ENCODE data around the gene PTPRO.
"Not testable (repeated sequence)": the region's sequence is repeated elsewhere in the genome, so short reads cannot be mapped to it uniquely, and the experiment has no call there.

Gene PTPRO

DNA sequence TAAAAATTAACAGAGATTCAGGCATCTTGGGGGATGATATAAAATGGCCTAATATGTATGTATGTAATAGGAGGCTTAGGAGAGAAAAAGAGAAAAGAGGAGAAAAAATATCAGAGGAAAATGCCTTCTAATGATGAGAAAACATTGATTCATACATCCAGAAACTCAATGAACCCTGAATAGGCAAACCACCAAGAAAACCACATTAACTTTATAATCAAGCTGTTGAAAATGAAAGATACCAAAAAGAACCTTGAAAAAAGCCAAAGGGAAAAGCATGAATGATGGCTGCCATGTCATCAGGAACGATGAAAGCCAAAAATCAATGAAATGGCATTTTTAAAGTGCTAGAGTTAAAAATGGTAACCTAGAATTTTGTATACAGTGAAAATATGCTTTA, 286.6 kb downstream of the PTPRO start:
- DNase-seq = no peak

DNA sequence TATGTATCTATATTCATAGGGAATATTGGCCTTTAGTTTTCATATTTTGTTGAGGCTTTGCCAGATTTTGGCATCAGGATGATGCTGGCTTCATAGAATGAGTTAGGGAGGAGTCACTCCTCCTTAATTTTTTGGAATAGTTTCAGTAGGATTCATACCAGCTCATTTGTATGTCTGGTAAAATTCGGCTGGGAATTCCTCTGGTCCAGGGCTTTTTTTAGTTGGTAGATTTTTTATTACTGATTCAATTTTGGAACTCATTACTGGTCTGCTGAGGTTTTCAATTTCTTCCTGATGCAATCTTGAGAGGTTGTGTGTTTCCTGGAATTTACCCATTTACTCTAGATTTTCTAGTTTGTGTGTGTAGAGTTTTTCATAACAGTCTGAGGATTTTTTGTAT, 291.7 kb downstream of the PTPRO start:
- no peak for DNase-seq

DNA sequence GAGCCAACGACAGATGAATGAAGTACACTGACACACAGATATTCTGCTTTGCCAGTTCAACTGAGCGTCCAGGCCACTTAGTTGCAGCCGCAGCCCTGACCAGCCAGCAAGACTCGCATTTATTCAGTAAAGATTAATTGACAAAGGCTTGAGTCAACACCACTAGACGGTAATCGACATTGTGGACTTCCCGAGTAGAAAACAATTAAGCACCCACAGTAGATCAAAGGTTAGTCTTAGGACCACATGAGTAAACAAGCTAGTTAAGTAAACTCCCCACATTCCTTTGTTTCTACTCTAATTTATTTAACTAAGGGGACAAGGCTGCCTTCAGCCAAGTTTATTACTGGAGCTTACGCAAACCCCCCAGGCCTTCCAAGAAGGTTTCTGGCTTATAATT, 294.2 kb downstream of the PTPRO start:
- not testable (repeated sequence) for DNase-seq

DNA sequence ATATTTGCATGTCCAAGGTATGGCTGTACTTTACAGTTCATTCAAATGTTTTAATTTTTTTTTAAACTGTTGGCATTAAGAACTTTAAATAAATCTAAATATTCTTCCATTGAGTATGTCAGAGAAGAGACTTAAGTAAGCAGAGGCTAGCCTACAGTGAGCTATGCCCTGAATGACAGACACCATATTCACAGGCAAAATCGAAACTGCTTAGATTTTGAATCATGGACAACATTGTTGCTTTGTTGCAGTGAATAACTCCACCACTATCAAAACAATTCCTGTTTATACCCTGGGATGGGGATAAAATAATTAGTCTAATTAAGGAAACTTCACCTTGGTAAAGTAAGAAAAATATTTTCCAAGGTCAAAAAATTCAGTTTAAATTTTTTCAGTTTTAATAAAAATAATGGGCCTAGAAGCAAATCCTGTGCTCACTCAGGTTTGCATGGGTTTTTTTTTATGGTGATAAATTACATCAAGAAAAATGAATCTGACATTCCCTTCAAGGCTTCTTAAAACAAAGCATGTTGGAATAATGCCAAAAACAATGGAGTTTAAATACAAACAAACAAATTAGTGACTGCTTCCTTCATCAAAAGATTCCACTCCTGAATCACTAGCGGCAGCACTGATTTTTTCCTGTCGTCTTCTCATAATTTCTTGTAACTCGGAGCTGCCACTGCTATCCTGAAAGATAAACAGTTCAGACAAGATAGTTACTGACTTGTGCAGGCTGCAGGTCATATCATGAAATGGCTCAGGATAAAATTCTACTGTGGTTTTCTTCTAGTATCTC, 298.6 kb downstream of the PTPRO start:
- no peak for DNase-seq

DNA sequence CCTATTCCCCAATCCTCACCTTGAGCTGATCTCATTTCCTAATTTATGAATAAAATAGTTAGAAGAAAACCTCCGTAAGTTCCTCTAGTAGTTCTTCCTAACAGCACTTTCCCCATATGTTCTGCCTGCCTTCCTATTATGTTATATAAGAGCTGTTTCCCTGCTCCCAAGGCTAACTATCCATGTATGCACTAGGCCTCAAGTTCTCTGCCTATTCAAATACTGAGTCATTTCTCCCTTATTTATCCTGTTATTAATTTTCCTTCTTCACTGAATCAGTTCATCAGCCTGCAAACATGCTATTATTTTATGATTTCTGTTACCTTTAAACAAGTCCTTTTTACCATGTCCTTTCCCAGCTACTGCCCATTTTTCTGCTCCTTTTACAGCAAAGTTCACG, 302.8 kb downstream of the PTPRO start:
- DNase-seq = no peak

DNA sequence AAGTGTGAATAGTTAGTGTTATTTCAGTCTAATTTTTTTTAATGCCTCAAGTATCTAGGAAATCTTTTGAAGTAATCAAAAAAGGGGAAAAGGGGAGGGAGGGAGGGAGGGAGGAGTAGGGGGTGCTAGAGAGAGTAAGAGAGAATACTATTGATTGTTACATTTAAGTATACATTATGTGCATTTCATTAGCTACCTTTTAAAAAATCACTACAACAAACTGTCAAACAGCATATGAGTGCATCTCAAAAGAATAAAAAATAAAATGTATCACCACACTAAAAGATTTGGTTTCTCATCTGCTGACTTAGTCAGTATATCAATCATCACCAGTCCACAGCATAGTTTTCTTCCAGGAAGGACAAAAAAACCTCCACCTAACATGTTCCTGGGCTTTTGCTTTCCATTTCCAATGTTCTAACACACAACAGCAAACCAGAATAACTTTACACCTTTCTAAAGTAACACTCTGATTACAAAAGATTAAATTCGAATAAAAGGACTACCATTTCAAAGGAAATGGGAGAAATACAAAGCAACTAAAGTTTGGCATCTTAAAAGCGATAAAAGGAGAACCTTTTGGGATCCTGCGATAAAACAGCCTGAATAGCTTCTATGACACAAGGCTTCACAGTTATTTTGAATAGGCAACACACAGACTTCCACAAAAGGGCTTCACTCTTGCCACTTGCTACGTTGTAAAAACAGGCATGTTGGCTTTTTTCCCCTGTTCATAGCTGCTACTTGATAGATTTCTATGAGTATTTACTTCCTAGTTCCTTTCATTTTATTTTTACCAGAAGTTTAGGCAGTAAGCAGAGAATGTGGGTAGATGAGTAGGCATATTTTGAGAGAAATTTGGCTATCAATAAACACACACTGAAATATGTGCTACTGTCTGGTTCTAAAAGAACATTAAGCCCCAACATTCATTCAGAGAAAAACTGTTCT, 306.0 kb downstream of the PTPRO start:
- DNase-seq = no peak

DNA sequence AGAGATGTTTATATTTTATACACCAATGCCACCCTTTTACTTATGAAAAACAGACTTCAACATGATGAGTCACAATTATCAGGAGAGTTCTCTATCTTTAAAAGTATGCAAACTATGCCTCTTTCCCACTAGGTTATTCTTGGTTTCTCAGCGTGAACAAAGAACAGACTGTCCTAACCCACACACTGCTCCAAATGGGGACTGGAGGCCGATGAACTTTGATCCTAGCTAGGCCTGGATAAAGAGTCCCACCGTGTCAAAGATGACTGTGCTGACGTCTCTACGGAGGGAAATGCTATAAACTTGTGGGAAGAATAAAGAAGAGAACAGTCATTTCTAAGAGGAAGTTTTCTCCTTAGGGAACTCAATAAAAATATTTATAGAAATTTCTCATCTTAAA, 306.8 kb downstream of the PTPRO start:
- no peak for DNase-seq

DNA sequence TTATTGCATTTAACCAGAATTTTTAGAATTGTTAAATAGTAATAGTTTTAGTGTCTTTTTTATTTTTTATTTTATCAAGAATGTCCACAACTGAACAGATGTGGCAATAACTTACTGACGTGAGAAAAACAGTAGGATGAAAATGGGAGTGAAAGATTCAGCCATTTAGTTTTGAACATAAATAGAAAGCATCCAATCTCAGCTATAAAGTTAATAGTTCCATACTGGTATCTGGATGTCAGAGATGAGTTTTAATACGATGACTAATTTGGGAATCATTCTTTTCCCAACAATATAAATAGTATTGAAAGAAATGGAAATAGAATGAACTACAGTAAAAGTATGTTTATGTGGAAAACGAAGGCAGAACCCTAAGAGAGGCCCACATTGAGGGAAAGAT, 307.5 kb downstream of the PTPRO start:
- no peak for DNase-seq

DNA sequence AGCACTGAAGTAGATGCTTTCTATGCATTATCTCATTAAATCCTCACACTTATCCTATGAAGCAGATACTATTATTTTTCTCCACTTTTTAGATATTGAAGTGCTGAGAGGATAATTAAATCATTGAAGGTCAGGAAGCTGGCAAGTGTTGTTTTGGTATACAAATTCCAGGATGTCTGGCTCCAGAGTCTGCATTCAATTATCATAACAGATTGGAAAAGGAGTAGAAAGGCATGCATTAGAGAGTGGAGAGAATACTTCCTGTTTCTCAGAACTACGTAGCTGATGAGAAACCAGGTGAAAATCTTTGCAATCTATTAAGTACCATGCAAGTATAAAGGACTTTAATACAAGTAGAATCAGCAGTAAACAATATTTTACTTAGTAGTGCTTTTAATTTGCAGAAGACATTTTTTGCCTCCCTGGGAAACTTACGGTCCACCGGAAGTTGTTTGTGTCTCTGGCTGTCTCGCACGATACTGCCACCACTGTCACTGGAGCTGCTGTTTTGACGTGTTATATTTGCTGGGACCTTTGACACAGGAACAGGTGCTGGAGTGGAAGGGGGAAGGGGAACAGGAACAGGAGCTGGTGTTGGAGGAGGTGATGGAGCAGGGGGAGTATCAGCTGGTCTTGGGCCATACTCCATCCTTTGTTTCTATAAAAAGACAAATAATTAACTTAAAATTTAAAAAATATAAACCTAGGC, 308.9 kb downstream of the PTPRO start:
- DNase-seq = no peak

DNA sequence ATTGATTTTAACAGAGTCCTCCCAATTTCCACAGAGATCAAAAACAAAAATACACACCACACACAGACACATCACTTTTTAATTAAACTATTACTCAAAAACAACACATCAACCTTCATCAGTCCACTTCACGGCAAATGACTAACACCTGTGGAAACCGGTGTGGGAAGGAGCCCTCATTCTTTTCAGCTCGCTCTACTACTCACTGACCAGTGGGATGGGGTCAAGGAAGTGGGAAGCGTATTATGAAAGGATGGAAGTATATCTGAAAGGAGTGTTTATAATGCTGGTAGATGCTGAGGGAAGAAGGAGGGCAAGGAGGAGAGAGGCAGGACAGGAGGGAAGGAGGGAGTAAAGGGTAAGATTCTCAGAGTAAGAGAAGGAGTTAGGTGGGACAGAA, 310.4 kb downstream of the PTPRO start:
- no peak for DNase-seq

DNA sequence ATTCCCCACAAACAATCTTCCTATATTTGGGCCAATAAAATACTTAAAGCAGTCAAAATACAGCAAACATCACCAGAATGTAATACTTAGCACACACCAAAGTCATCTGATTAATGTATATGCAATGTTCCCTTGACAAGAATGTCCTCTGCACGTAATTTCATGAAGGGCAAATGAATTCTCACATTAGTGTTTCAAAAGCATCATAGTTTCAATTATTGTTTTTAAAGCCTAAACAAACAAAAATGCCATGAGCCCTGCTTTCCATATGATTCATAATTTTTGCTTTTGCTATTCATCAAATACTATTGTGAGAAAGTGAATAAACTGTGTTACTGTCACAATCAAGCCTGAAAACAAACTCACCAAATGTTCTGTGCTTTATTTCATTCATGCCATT, 310.9 kb downstream of the PTPRO start:
- no peak for DNase-seq

DNA sequence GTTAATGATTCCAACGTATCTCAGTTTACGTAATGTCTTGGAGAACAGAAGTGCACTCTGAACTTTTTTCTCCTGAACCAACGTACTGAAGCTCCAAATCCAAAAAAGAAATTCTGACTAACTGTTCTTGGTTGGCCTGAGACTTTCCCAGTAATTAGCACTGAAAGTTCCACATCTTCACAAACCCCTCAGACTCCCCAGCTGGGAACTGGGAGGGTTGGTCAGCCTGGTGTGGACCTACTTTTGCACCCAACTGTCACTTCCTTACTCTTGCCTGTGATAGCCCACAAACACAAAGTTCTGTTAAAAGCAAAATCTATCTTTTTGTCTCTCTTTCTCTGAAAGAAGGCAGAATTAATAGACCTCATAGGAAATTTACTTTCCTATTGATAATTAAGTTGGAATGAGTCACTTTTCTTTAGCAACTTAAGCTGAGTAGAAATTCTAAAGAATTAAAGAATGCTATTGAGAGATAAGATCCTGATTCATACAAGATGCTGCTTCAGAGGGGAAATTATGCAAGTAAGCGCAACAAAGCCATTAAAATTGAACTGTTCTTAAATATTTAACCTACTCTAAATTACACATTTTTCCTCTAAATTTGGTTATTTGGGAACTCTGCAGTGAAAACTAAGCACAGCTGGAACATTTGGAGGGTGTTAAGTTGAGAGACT, 311.8 kb downstream of the PTPRO start:
- DNase-seq = no peak

DNA sequence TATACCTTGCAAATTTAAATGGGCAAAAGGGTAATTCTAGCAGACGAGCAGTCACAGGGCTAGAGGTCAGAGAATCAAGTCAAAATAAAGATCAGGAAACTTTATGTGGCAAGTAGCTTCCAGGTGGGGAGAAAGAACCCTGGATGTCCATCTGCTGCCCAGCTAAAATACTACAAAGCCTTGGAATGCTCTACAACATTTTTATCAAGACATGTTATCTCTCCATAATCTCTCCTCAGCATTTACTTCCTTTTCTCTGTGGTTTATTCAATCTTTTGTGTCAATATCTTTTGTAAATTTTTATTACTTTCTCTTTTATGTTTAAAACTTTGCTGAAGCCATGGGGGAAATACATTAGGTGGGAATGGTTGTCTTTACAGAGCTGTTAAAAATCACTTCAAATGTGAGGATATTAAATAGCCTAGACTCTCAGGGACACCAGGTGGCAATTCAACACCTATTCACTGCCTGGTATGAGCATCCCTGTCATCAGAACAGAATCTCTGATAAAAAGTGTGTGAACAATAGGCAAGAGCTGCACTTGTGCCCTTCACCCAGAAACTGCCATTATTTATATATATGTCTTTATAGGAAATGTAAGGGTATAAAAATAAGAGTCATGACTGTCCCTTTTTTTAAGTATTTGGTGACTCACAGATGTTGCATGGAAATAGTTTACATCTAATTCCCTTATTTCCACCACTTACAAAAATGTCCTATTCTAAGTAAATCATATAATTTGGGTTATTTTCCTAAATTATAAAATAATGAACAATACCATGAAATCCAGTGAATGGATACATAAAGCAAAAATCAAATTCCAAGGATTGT, 314.0 kb downstream of the PTPRO start:
- no peak for DNase-seq

DNA sequence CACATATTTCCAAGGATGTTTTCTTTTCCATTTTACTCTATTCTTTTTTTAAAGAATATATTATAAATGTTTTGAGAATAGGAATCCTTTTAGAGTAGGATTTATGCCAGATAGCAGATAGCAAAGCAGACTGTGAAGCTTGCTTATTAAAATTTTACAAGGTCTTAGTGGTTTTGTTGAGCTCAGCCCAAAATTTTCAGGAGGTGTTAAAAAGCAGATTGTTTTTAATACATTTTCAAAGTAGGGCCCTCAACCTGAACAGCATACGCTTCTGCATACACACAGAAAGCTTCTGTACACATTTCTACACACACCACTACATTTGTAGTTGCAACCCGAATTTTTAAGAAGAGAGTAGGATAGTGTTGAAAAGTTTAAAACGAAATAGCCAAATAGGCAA, 315.9 kb downstream of the PTPRO start:
- DNase-seq = no peak

DNA sequence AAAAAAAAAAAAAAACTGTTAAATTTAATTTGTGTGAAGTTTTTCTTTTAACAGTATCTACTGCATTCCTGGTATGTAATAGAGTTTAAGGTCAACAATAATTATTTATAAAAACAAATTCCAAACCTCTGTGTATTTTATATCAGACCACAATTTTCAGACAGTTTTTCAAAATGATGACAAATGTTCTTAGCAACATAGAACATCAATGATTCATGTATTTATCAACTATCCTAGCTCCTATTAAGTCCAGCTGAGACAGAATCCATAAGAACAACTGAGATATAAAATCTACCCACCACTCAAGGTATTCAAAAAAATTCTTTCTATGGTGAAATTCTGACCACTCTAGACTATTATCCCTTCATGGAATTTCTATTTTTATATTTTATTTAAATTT, 322.4 kb downstream of the PTPRO start:
- no peak for DNase-seq

DNA sequence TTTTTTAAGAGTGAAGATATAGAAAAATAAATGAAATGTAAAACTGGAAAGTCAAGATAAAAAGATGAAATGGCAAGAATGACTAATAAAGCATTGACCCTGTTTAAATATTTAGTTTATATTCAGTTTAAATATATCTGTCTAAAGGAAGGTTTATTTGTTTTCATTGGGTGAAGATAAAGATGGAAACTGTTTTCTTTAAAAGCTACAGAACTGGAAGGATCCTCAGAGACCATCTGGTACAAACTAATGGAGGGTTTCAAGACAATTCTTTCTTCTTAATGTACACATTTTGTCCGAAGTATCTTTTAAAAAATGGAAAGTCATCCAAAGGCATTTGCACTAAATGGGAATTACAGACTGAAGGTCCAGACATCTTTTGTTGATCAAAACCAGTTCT, 324.3 kb downstream of the PTPRO start:
- no peak for DNase-seq
